Tibial nerve (tissue), 4 donors: ENCODE data around the gene SHPK. TPM values are rescaled to one million over a fixed set of nuclear protein-coding genes. Genes with fewer than 3 reads are reported as not detected.

ENCODE experiments used
- DNase-seq, 2 donors: peaks; one replicate each; pipeline ENCODE4 v3.0.0-alpha.2; 2019; ENCODE audit warnings: low spot score in 2 of 2
- H3K27ac ChIP-seq, 4 donors: fragments of 200-600 bp; sonication (generic) in 3 of 4; one replicate each; pipeline ENCODE4 v1.5.1; 2017 to 2019; ENCODE audit warnings: mild to moderate bottlenecking in 1 of 4
- H3K27me3 ChIP-seq, 2 donors: fragments of 200-600 bp; sonication (generic) in 1 of 2; one replicate each; pipeline versions ENCODE4 v1.5.1 to v1.6.0; 2017 to 2019
- H3K36me3 ChIP-seq, 3 donors: fragments of 200-600 bp; sonication (generic); one replicate each; pipeline ENCODE4 v1.5.1; 2018 to 2019
- H3K4me1 ChIP-seq, 4 donors: fragments of 200-600 bp; sonication (generic) in 3 of 4; one replicate each; pipeline ENCODE4 v1.5.1; 2017 to 2019
- H3K4me3 ChIP-seq, 4 donors: fragments of 200-600 bp; sonication (generic) in 3 of 4; one replicate each; pipeline ENCODE4 v1.5.1; 2017 to 2019; ENCODE audit warnings: mild to moderate bottlenecking in 1 of 4, moderate library complexity in 1 of 4
- H3K9me3 ChIP-seq, 4 donors: fragments of 200-600 bp; sonication (generic) in 3 of 4; one replicate each; pipeline ENCODE4 v1.5.1; 2017 to 2019
- CTCF ChIP-seq, 5 experiments: fragments of 200-600 bp in 3 of 5; fragments of 450-650 bp in 2 of 5; sonication (generic) in 3 of 5; IDR thresholded peaks; one replicate each; pipeline ENCODE4 v1.5.1; 2016 to 2019; ENCODE audit warnings: antibody characterized with exemption in 5 of 5, mild to moderate bottlenecking in 3 of 5, moderate library complexity in 2 of 5
- EP300 ChIP-seq, 2 donors: sonication (generic); formaldehyde crosslinking; IDR thresholded peaks; one replicate each; pipeline ENCODE4 v1.6.1; 2017; ENCODE audit warnings: antibody characterized with exemption in 2 of 2, mild to moderate bottlenecking in 1 of 2
- POLR2A ChIP-seq, 2 donors: fragments of 450-650 bp; IDR thresholded peaks; one replicate each; pipeline ENCODE4 v1.6.1; 2017; ENCODE audit warnings: antibody characterized with exemption in 2 of 2, mild to moderate bottlenecking in 2 of 2, moderate library complexity in 2 of 2
- WGBS, 2 donors: methylation state at CpG; one replicate each; pipeline ENCODE4 v1.1.5; 2018; 5-methylcytosine and 5-hydroxymethylcytosine counted together
- total RNA-seq, 4 donors: library from RNA; depleted of rRNA; stranded (reverse); fragments of >200 nt; gene quantifications; one replicate each; pipeline ENCODE4 v1.1.0, GENCODE V29; 2016

The SHPK gene
- 10 to 100 TPM; 17.5 to 29.6 (median 22.5) TPM for total RNA-seq

GRCh38 chr17:3636154-3636907, at the start of gene SHPK, which contains the start of gene CTNS:
Gene SHPK (minus strand): TSS chr17:3636250. CDS start chr17:3636219, 31 bp downstream.
Gene CTNS (plus strand): TSS chr17:3636760. CDS start chr17:3640207, 3,447 bp downstream.
- H3K27ac ChIP-seq, result peak within 1 kb of the TSS; percentile 92 to 99 (median 96)
- DNase-seq, result peak; percentile 93
- peak; percentile 26 to 74 for TF ChIP-seq POLR2A (IDR thresholded peaks at IDR 0.05)
- no peak for TF ChIP-seq CTCF (IDR thresholded peaks at IDR 0.05)
- TF ChIP-seq EP300 (IDR thresholded peaks at IDR 0.05), result peak; percentile 74 to 76

GRCh38 chr17:3685174-3685573, 49.1 kb upstream of the SHPK start:
- no peak overlapping the region for H3K4me3 ChIP-seq
- H3K4me1 ChIP-seq, result peaks cover 0 to 14% (median 0%) of the 10 kb centered on the region in 4 donors
- no peak overlapping the region for H3K27ac ChIP-seq
- H3K9me3 ChIP-seq, result no peaks in the 10 kb centered on the region
- H3K27me3 ChIP-seq, result peaks cover 0 to 47% of the 10 kb centered on the region in 2 donors
- TF ChIP-seq CTCF (IDR thresholded peaks at IDR 0.05) (no peak), POLR2A (IDR thresholded peaks at IDR 0.05) (no peak), EP300 (IDR thresholded peaks at IDR 0.05) (no peak)
- 16 to 29% methylated on average over 10 to 11 of the region's 13 CpGs for WGBS, 2 donors
- no peak for DNase-seq
- H3K36me3 ChIP-seq, result no peaks in the 10 kb centered on the region

More at GRCh38 chr17:3636154-3636907, at the start of gene SHPK, which contains the start of gene CTNS:
- WGBS, 2 donors, result 0 to 1% methylated on average over 15 to 54 of the region's 68 CpGs
- Histone ChIP-seq H3K27me3 (no peaks in the 10 kb centered on the region), H3K4me1 (peaks cover 0 to 64% (median 17%) of the 10 kb centered on the region in 4 donors), H3K36me3 (peaks cover 0 to 33% (median 0%) of the 10 kb centered on the region in 3 donors), H3K9me3 (no peaks in the 10 kb centered on the region), H3K4me3 (peak within 1 kb of the TSS; percentile 94 to 97 (median 96))

- Histone ChIP-seq H3K27me3 (peaks cover 0 to 33% of the 10 kb centered on the region in 2 donors), H3K27ac (no peak overlapping the region), H3K4me1 (peaks cover 0 to 11% (median 0%) of the 10 kb centered on the region in 4 donors), H3K36me3 (no peaks in the 10 kb centered on the region), H3K9me3 (no peaks in the 10 kb centered on the region), H3K4me3 (no peak overlapping the region)
- 33 to 39% methylated on average over 10 of the region's 10 CpGs for WGBS, 2 donors
- TF ChIP-seq POLR2A (IDR thresholded peaks at IDR 0.05), result no peak
- TF ChIP-seq CTCF (IDR thresholded peaks at IDR 0.05), result peak; percentile 64 to 91 (median 77)
- TF ChIP-seq EP300 (IDR thresholded peaks at IDR 0.05), result no peak
- no peak for DNase-seq
These were observed 47.0 kb upstream of the SHPK start for GRCh38 chr17:3683054-3683511.

GRCh38 chr17:3682033-3682432, 46.0 kb upstream of the SHPK start:
- H3K36me3 ChIP-seq, result no peaks in the 10 kb centered on the region
- peaks cover 0 to 7% (median 0%) of the 10 kb centered on the region in 4 donors for H3K4me1 ChIP-seq
- no peak for TF ChIP-seq CTCF (IDR thresholded peaks at IDR 0.05)
- no peak for TF ChIP-seq POLR2A (IDR thresholded peaks at IDR 0.05)
- no peak for TF ChIP-seq EP300 (IDR thresholded peaks at IDR 0.05)
- no peak for DNase-seq
- no peak overlapping the region for H3K4me3 ChIP-seq
- 86 to 88% methylated on average over 12 of the region's 12 CpGs for WGBS, 2 donors
- peaks cover 0 to 33% of the 10 kb centered on the region in 2 donors for H3K27me3 ChIP-seq
- no peaks in the 10 kb centered on the region for H3K9me3 ChIP-seq
- no peak overlapping the region for H3K27ac ChIP-seq

- no peak for DNase-seq
- H3K36me3 ChIP-seq, result no peaks in the 10 kb centered on the region
- no peak overlapping the region for H3K4me3 ChIP-seq
- H3K27me3 ChIP-seq, result peaks cover 0 to 33% of the 10 kb centered on the region in 2 donors
- H3K27ac ChIP-seq, result no peak overlapping the region
- peaks cover 0 to 7% (median 0%) of the 10 kb centered on the region in 4 donors for H3K4me1 ChIP-seq
- WGBS, 2 donors, result 68 to 80% methylated on average over 20 of the region's 20 CpGs
- H3K9me3 ChIP-seq, result no peaks in the 10 kb centered on the region
- TF ChIP-seq EP300 (IDR thresholded peaks at IDR 0.05) (no peak), CTCF (IDR thresholded peaks at IDR 0.05) (no peak), POLR2A (IDR thresholded peaks at IDR 0.05) (no peak)
These were observed 45.5 kb upstream of the SHPK start for GRCh38 chr17:3681565-3681964.
